Measurements from ENCODE around the gene ENO2. TPM values are rescaled to one million over a fixed set of nuclear protein-coding genes. Genes with fewer than 3 reads are reported as not detected.
"Not testable (repeated sequence)": the region's sequence is repeated elsewhere in the genome, so short reads cannot be mapped to it uniquely, and the experiment has no call there.

The ENO2 gene
- total RNA-seq, result 12.1 TPM
- polyA plus RNA-seq, result 29.3 TPM
- long read RNA-seq, donor 1, partial matches to known transcripts, result 0 of 2 reads
- long read RNA-seq, donor 1, other reads (novel, unspliced or antisense), result 0 of 2 reads
- long read RNA-seq, donor 2, result 0 reads
- long read RNA-seq, donor 3, transcript ENO2-201 (12 exons, 2,423 nt), result major isoform, 7 of 18 reads
- long read RNA-seq, donor 3, partial matches to known transcripts, result 5 of 18 reads
- long read RNA-seq, donor 3, other reads (novel, unspliced or antisense), result 0 of 18 reads
- long read RNA-seq, donor 4, partial matches to known transcripts, result 0 of 4 reads
- long read RNA-seq, donor 4, other reads (novel, unspliced or antisense), result 0 of 4 reads
- long read RNA-seq, donor 5, transcript ENO2-205 (11 exons, 2,827 nt), result major isoform, 7 of 14 reads
- long read RNA-seq, donor 5, transcript ENO2-201 (12 exons, 2,423 nt), result minor isoform, 6 of 14 reads
- long read RNA-seq, donor 5, partial matches to known transcripts, result 0 of 14 reads
- long read RNA-seq, donor 5, other reads (novel, unspliced or antisense), result 0 of 14 reads
- long read RNA-seq, donor 6, transcript ENO2-201 (12 exons, 2,423 nt), result major isoform, 6 of 9 reads
- long read RNA-seq, donor 6, partial matches to known transcripts, result 0 of 9 reads
- long read RNA-seq, donor 6, other reads (novel, unspliced or antisense), result 0 of 9 reads
- long read RNA-seq, donor 7, partial matches to known transcripts, result 0 of 6 reads
- long read RNA-seq, donor 7, other reads (novel, unspliced or antisense), result 0 of 6 reads
- long read RNA-seq, donor 8, partial matches to known transcripts, result 5 of 7 reads
- long read RNA-seq, donor 8, other reads (novel, unspliced or antisense), result 0 of 7 reads
- long read RNA-seq, donor 9, transcript ENO2-201 (12 exons, 2,423 nt), result major isoform, 5 of 33 reads
- long read RNA-seq, donor 9, partial matches to known transcripts, result 26 of 33 reads
- long read RNA-seq, donor 9, other reads (novel, unspliced or antisense), result 0 of 33 reads
- long read RNA-seq, donor 10, partial matches to known transcripts, result 0 of 5 reads
- long read RNA-seq, donor 10, other reads (novel, unspliced or antisense), result 0 of 5 reads

DNA sequence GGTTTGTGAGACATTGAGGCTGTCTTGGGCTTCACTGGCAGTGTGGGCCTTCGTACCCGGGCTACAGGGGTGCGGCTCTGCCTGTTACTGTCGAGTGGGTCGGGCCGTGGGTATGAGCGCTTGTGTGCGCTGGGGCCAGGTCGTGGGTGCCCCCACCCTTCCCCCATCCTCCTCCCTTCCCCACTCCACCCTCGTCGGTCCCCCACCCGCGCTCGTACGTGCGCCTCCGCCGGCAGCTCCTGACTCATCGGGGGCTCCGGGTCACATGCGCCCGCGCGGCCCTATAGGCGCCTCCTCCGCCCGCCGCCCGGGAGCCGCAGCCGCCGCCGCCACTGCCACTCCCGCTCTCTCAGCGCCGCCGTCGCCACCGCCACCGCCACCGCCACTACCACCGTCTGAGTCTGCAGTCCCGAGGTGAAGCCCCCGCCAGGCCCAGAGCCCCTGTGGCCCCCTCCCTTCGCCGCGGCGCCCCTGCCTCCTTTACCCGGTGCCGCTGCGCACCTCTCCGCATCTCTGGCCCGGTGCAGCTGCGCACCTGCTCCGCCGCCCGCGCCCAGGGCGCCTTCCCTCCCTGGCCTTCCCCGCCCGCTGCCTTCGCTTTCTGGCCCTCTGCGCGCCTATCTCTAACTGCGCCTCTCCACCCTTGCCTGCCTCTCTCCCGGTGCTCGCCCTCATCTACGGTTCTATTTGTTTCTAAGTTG is at the start of gene ENO2:
TSS of gene ENO2 (plus strand) at position 335 of the 701 bp plus-strand sequence. CDS start 1,253 bp downstream, outside the sequence.
- Histone ChIP-seq H3K36me3 (ENCODE audit: control insufficient read depth in 2 of 2, insufficient read depth in 2 of 2, low read length in 1 of 2) (peaks cover 15% of the 10 kb centered on the region in 2 donors), H3K27me3 (ENCODE audit: control insufficient read depth in 2 of 2, insufficient read depth in 1 of 2, low read length in 1 of 2) (peaks cover 0 to 30% of the 10 kb centered on the region in 2 donors), H3K4me1 (ENCODE audit: control insufficient read depth in 2 of 2, insufficient read depth in 2 of 2, low read length in 2 of 2) (peaks cover 15 to 20% of the 10 kb centered on the region in 2 donors), H3K9me3 (ENCODE audit: control insufficient read depth in 2 of 2, insufficient read depth in 1 of 2, low read length in 1 of 2) (no peaks in the 10 kb centered on the region), H3K27ac (ENCODE audit: low read depth in 1 of 2, low read length in 1 of 2) (peak within 1 kb of the TSS; percentile 55 to 64), H3K4me3 (ENCODE audit: low read length in 2 of 2) (peak within 1 kb of the TSS; percentile 55 to 89)
- peak in 4 of 9 donors; percentile 59 to 84 (median 69) for DNase-seq (ENCODE audit: low read depth in 6 of 9, low spot score in 9 of 9)
- WGBS, result under 1% methylated on average over 68 of the region's 68 CpGs

DNA sequence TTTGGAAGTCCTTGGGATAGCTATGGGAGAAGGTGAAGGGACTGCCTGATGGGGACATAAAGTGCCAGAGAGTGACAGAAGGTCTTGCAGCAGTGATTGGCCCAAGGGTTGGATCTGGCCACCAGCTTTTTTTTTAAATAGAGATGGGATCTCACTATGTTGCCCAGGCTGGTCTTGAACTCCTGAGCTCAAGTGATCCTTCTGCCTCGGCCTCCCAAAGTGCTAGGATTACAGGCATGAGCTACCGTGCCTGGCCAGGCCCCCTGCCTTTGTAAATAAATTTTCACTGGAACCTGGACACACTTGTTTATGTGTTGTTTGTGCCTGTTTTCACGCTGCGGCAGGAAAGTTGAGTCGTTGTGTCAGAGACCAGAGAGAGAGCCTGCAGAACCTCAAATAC is 49.1 kb upstream of the ENO2 start:
- not testable (repeated sequence) for DNase-seq (ENCODE audit: low read depth in 6 of 9, low spot score in 9 of 9); H3K27ac ChIP-seq (ENCODE audit: low read depth in 1 of 2, low read length in 1 of 2); H3K9me3 ChIP-seq (ENCODE audit: control insufficient read depth in 2 of 2, insufficient read depth in 1 of 2, low read length in 1 of 2); H3K27me3 ChIP-seq (ENCODE audit: control insufficient read depth in 2 of 2, insufficient read depth in 1 of 2, low read length in 1 of 2); H3K4me3 ChIP-seq (ENCODE audit: low read length in 2 of 2)
- H3K36me3 ChIP-seq (ENCODE audit: control insufficient read depth in 2 of 2, insufficient read depth in 2 of 2, low read length in 1 of 2), result peaks cover 52 to 70% of the 10 kb centered on the region in 2 donors
- 97% methylated on average over 5 of the region's 5 CpGs for WGBS
- peaks cover 6 to 28% of the 10 kb centered on the region in 2 donors for H3K4me1 ChIP-seq (ENCODE audit: control insufficient read depth in 2 of 2, insufficient read depth in 2 of 2, low read length in 2 of 2)

DNA sequence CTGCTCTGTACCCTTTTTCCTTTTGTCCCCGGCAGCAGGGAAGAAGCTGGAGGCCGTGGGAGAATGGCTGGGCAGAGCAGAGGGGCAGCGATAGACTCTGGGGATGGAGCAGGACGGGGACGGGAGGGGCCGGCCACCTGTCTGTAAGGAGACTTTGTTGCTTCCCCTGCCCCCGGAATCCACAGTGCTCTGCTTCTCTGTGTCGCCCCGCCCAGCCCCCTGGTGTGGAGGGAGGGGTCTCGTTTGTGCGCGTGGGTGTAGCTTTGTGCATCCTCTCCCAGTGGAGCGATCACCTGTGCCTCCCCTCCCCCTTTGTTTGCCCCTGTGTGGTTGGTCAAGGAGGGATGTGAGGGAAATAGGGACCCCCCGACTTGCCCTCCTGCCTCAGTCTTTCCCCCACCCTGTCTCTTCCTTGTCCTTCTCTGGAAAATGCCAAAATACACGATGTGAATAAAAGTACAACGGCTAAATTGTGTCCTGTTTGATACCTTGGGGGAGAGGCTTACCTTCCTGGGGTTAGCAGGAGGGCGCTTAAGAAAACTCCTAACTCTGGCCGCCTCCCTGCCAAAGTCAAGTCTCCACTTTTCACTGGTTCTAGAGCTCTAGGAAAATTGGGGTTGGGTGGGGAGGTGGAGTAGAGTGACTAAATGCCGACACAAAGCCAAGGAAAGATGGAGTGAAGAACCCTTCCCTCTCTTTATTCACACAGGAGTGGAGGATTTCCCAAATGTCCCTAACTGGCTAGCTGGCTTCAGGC is 48.0 kb upstream of the ENO2 start:
- DNase-seq (ENCODE audit: low read depth in 6 of 9, low spot score in 9 of 9), result peak in 1 of 9 donors; percentile 12
- H3K27ac ChIP-seq (ENCODE audit: low read depth in 1 of 2, low read length in 1 of 2), result no peak overlapping the region
- whole genome bisulfite sequencing, result 91% methylated on average over 19 of the region's 19 CpGs

GRCh38 chr12:6866920-6867412 is 47.4 kb upstream of the ENO2 start:
- 10% methylated on average over 33 of the region's 33 CpGs for WGBS
- no peak for DNase-seq (ENCODE audit: low read depth in 6 of 9, low spot score in 9 of 9)
- Histone ChIP-seq H3K36me3 (ENCODE audit: control insufficient read depth in 2 of 2, insufficient read depth in 2 of 2, low read length in 1 of 2) (peaks cover 42 to 68% of the 10 kb centered on the region in 2 donors), H3K27ac (ENCODE audit: low read depth in 1 of 2, low read length in 1 of 2) (peak overlapping the region; percentile 43 to 92), H3K4me3 (ENCODE audit: low read length in 2 of 2) (peak overlapping the region; percentile 57 to 78), H3K9me3 (ENCODE audit: control insufficient read depth in 2 of 2, insufficient read depth in 1 of 2, low read length in 1 of 2) (no peaks in the 10 kb centered on the region), H3K4me1 (ENCODE audit: control insufficient read depth in 2 of 2, insufficient read depth in 2 of 2, low read length in 2 of 2) (peaks cover 12 to 40% of the 10 kb centered on the region in 2 donors), H3K27me3 (ENCODE audit: control insufficient read depth in 2 of 2, insufficient read depth in 1 of 2, low read length in 1 of 2) (no peaks in the 10 kb centered on the region)

More for the DNA sequence above, 48.0 kb upstream of the ENO2 start:
- peaks cover 8 to 34% of the 10 kb centered on the region in 2 donors for H3K4me1 ChIP-seq (ENCODE audit: control insufficient read depth in 2 of 2, insufficient read depth in 2 of 2, low read length in 2 of 2)
- H3K9me3 ChIP-seq (ENCODE audit: control insufficient read depth in 2 of 2, insufficient read depth in 1 of 2, low read length in 1 of 2), result no peaks in the 10 kb centered on the region
- H3K36me3 ChIP-seq (ENCODE audit: control insufficient read depth in 2 of 2, insufficient read depth in 2 of 2, low read length in 1 of 2), result peaks cover 48 to 70% of the 10 kb centered on the region in 2 donors
- no peaks in the 10 kb centered on the region for H3K27me3 ChIP-seq (ENCODE audit: control insufficient read depth in 2 of 2, insufficient read depth in 1 of 2, low read length in 1 of 2)
- no peak overlapping the region for H3K4me3 ChIP-seq (ENCODE audit: low read length in 2 of 2)

- peak within 1 kb of the TSS; percentile 82 to 92 for H3K27ac ChIP-seq (ENCODE audit: low read depth in 1 of 2, low read length in 1 of 2)
- H3K9me3 ChIP-seq (ENCODE audit: control insufficient read depth in 2 of 2, insufficient read depth in 1 of 2, low read length in 1 of 2), result peaks cover 0 to 2% of the 10 kb centered on the region in 2 donors
- peaks cover 15 to 47% of the 10 kb centered on the region in 2 donors for H3K4me1 ChIP-seq (ENCODE audit: control insufficient read depth in 2 of 2, insufficient read depth in 2 of 2, low read length in 2 of 2)
- no peaks in the 10 kb centered on the region for H3K27me3 ChIP-seq (ENCODE audit: control insufficient read depth in 2 of 2, insufficient read depth in 1 of 2, low read length in 1 of 2)
- peak within 1 kb of the TSS; percentile 57 to 78 for H3K4me3 ChIP-seq (ENCODE audit: low read length in 2 of 2)
- WGBS, result under 1% methylated on average over 86 of the region's 86 CpGs
- peak in 6 of 9 donors; percentile 45 to 79 (median 56) for DNase-seq (ENCODE audit: low read depth in 6 of 9, low spot score in 9 of 9)
- peaks cover 37 to 62% of the 10 kb centered on the region in 2 donors for H3K36me3 ChIP-seq (ENCODE audit: control insufficient read depth in 2 of 2, insufficient read depth in 2 of 2, low read length in 1 of 2)
Observed at GRCh38 chr12:6867413-6868210, 46.8 kb upstream of the ENO2 start, which contains the start of gene TPI1. TSS of gene TPI1 (plus strand) at chr12:6867531. CDS start at chr12:6867567, 36 bp downstream.

GRCh38 chr12:6868211-6869048 is 46.0 kb upstream of the ENO2 start:
- Histone ChIP-seq H3K4me3 (ENCODE audit: low read length in 2 of 2) (peak overlapping the region; percentile 57 to 78), H3K27me3 (ENCODE audit: control insufficient read depth in 2 of 2, insufficient read depth in 1 of 2, low read length in 1 of 2) (no peaks in the 10 kb centered on the region), H3K4me1 (ENCODE audit: control insufficient read depth in 2 of 2, insufficient read depth in 2 of 2, low read length in 2 of 2) (peaks cover 15 to 51% of the 10 kb centered on the region in 2 donors), H3K9me3 (ENCODE audit: control insufficient read depth in 2 of 2, insufficient read depth in 1 of 2, low read length in 1 of 2) (peaks cover 0 to 4% of the 10 kb centered on the region in 2 donors), H3K36me3 (ENCODE audit: control insufficient read depth in 2 of 2, insufficient read depth in 2 of 2, low read length in 1 of 2) (peaks cover 32 to 55% of the 10 kb centered on the region in 2 donors), H3K27ac (ENCODE audit: low read depth in 1 of 2, low read length in 1 of 2) (peak overlapping the region; percentile 82 to 92)
- DNase-seq (ENCODE audit: low read depth in 6 of 9, low spot score in 9 of 9), result peak in 2 of 9 donors; percentile 44 to 45
- WGBS, result 19% methylated on average over 22 of the region's 22 CpGs

Measured in thymus (tissue), 14 donors.